CD14-positive monocyte (primary cell): Measurements from ENCODE around the gene DPP6. TPM values are rescaled to one million over a fixed set of nuclear protein-coding genes. Genes with fewer than 3 reads are reported as not detected.

ENCODE experiments used
- DNase-seq, 3 donors: peaks; one replicate each; pipeline ENCODE4 v3.0.0-alpha.2; 2011 to 2022
- H2AFZ ChIP-seq: 2 replicates; pipeline ENCODE4 v1.6.0; 2012; ENCODE audit warnings: mild to moderate bottlenecking, low read depth, low read length, inconsistent platforms; ENCODE audit not compliant: insufficient read depth, poor library complexity, severe bottlenecking
- H3K27ac ChIP-seq, 2 donors: 1 replicate in 1 of 2; 2 replicates in 1 of 2; pipeline ENCODE4 v1.5.1; 2012 to 2013; ENCODE audit warnings: low read length in 2 of 2, control low read depth in 1 of 2, inconsistent platforms in 1 of 2, low read depth in 1 of 2, mild to moderate bottlenecking in 1 of 2
- H3K27me3 ChIP-seq, 2 donors: one replicate each; pipeline versions ENCODE4 v1.6.0 to v1.6.1; 2011 to 2013; ENCODE audit warnings: low read length in 2 of 2; ENCODE audit not compliant: control insufficient read depth in 2 of 2, insufficient read depth in 2 of 2
- H3K36me3 ChIP-seq, 2 donors: replicated peaks in 1 of 2; 1 replicate in 1 of 2; 2 replicates in 1 of 2; pipeline versions ENCODE4 v1.5.1 to v1.6.1; 2012 to 2013; ENCODE audit warnings: low read length in 2 of 2, control low read depth in 1 of 2, inconsistent platforms in 1 of 2, mild to moderate bottlenecking in 1 of 2; ENCODE audit not compliant: insufficient read depth in 2 of 2, control insufficient read depth in 1 of 2
- H3K4me1 ChIP-seq, 2 donors: 1 replicate in 1 of 2; 2 replicates in 1 of 2; pipeline versions ENCODE4 v1.5.1 to v1.6.1; 2012 to 2013; ENCODE audit warnings: low read length in 2 of 2, control low read depth in 1 of 2, inconsistent platforms in 1 of 2, mild to moderate bottlenecking in 1 of 2, moderate library complexity in 1 of 2; ENCODE audit not compliant: insufficient read depth in 2 of 2, control insufficient read depth in 1 of 2
- H3K4me2 ChIP-seq: replicated peaks from 2 replicates; pipeline ENCODE3; 2012; ENCODE audit warnings: low read length, moderate library complexity, mild to moderate bottlenecking; ENCODE audit not compliant: poor library complexity, severe bottlenecking; ENCODE audit errors: extremely low read depth
- H3K4me3 ChIP-seq, 3 experiments: fragments of 200-600 bp in 1 of 3; sonication (generic) in 1 of 3; replicated peaks in 1 of 3; 1 replicate in 2 of 3; 2 replicates in 1 of 3; pipeline ENCODE4 v1.5.1; 2011 to 2013; ENCODE audit warnings: low read length in 3 of 3, mild to moderate bottlenecking in 3 of 3, control low read depth in 2 of 3, low read depth in 2 of 3, inconsistent platforms in 1 of 3, moderate library complexity in 1 of 3
- H3K79me2 ChIP-seq: 2 replicates; pipeline ENCODE4 v1.6.0; 2012; ENCODE audit warnings: mild to moderate bottlenecking, control low read depth, inconsistent platforms, low read length, moderate library complexity; ENCODE audit not compliant: insufficient read depth
- H3K9ac ChIP-seq: 2 replicates; pipeline ENCODE4 v1.6.0; 2017; ENCODE audit warnings: low read length, mild to moderate bottlenecking; ENCODE audit not compliant: insufficient read depth, poor library complexity, severe bottlenecking
- H3K9me3 ChIP-seq, 2 donors: replicated peaks in 1 of 2; 1 replicate in 1 of 2; 2 replicates in 1 of 2; pipeline versions ENCODE4 v1.5.1 to v1.6.1; 2012 to 2013; ENCODE audit warnings: low read length in 2 of 2, control low read depth in 1 of 2; ENCODE audit not compliant: control insufficient read depth in 1 of 2, insufficient read depth in 1 of 2
- H4K20me1 ChIP-seq: 2 replicates; pipeline ENCODE4 v1.6.0; 2012; ENCODE audit warnings: mild to moderate bottlenecking, low read length, control low read depth, moderate library complexity; ENCODE audit not compliant: insufficient read depth
- H3K27ac Mint-ChIP-seq, 7 donors: one replicate each; pipeline ENCODE4 v1.8.0; 2020; ENCODE audit warnings: mild to moderate bottlenecking in 7 of 7, mixed read lengths in 7 of 7, moderate library complexity in 6 of 7, inconsistent platforms in 2 of 7
- H3K27me3 Mint-ChIP-seq, 3 donors: one replicate each; pipeline ENCODE4 v1.8.0; 2021 to 2022; ENCODE audit warnings: low read depth in 3 of 3, mild to moderate bottlenecking in 3 of 3, mixed read lengths in 3 of 3, moderate library complexity in 3 of 3, inconsistent platforms in 1 of 3
- H3K36me3 Mint-ChIP-seq, 2 donors: one replicate each; pipeline ENCODE4 v1.8.0; 2020; ENCODE audit warnings: mixed read lengths in 2 of 2, inconsistent platforms in 1 of 2, mild to moderate bottlenecking in 1 of 2
- H3K4me1 Mint-ChIP-seq: one replicate; pipeline ENCODE4 v1.8.0; 2020; ENCODE audit warnings: mild to moderate bottlenecking, mixed read lengths
- H3K4me3 Mint-ChIP-seq, 2 donors: one replicate each; pipeline ENCODE4 v1.8.0; 2020; ENCODE audit warnings: mild to moderate bottlenecking in 2 of 2, mixed read lengths in 2 of 2, moderate library complexity in 1 of 2
- H3K9me3 Mint-ChIP-seq, 7 donors: one replicate each; pipeline ENCODE4 v1.8.0; 2020 to 2022; ENCODE audit warnings: mixed read lengths in 7 of 7, mild to moderate bottlenecking in 6 of 7, moderate library complexity in 6 of 7, inconsistent platforms in 2 of 7
- CTCF ChIP-seq: fragments of 200-600 bp; IDR thresholded peaks from one replicate; pipeline ENCODE4 v1.8.0; 2022; ENCODE audit warnings: antibody characterized with exemption, mild to moderate bottlenecking
- WGBS: methylation state at CpG from one replicate; pipeline ENCODE4 v1.1.5; 2013; ENCODE audit warnings: missing lambda C conversion rate; ENCODE audit not compliant: insufficient coverage; 5-methylcytosine and 5-hydroxymethylcytosine counted together
- intact Hi-C, 2 donors: fragments of 100-400 bp; cut with micrococcal nuclease; formaldehyde crosslinking; loops; one replicate each; pipeline versions ENCODE4 v1.15.0 to v1.15.1; 2023
- polyA plus RNA-seq, 3 donors: library from polyadenylated mRNA; depleted of rRNA in 1 of 3; unstranded in 2 of 3; stranded (reverse) in 1 of 3; fragments of 300-500 nt in 2 of 3; fragments of >200 nt in 1 of 3; fragmentation: Illumina TruSeq in 2 of 3; gene quantifications; 1 replicate in 2 of 3; 2 replicates in 1 of 3; pipeline ENCODE4 v1.2.3, GENCODE V29; 2012 to 2021

The DPP6 gene
- polyA plus RNA-seq, 3 donors: not detected

- H3K4me1 ChIP-seq: no peaks in the 10 kb centered on the region
- H3K27ac ChIP-seq: no peak overlapping the region
- no peak for DNase-seq
- no peaks in the 10 kb centered on the region for H3K79me2 ChIP-seq
- H3K9ac ChIP-seq: no peak overlapping the region
- H3K4me1 Mint-ChIP-seq: no peaks in the 10 kb centered on the region
- H3K4me2 ChIP-seq: no peak overlapping the region
- no peak overlapping the region for H3K27ac Mint-ChIP-seq
- peaks cover 8 to 23% of the 10 kb centered on the region in 2 donors for H3K9me3 ChIP-seq
- H3K27me3 ChIP-seq: no peaks in the 10 kb centered on the region
- H3K36me3 Mint-ChIP-seq: no peaks in the 10 kb centered on the region
- TF ChIP-seq CTCF: no peak
- intact Hi-C loops: no loop called here
- H3K9me3 Mint-ChIP-seq: peaks cover 6 to 24% (median 10%) of the 10 kb centered on the region in 7 donors
- H3K4me3 ChIP-seq: no peak overlapping the region
- WGBS: 80% methylated on average over 7 of the region's 12 CpGs
- peaks cover 0 to 4% (median 2%) of the 10 kb centered on the region in 3 donors for H3K27me3 Mint-ChIP-seq
- no peak overlapping the region for H2AFZ ChIP-seq
- H3K4me3 Mint-ChIP-seq: no peak overlapping the region
- H3K36me3 ChIP-seq: no peaks in the 10 kb centered on the region
- no peaks in the 10 kb centered on the region for H4K20me1 ChIP-seq
Observed at GRCh38 chr7:154855366-154855765, 803.2 kb downstream of the DPP6 start.

GRCh38 chr7:154856733-154857132 is 804.5 kb downstream of the DPP6 start:
- Histone ChIP-seq H3K27ac (no peak overlapping the region), H3K36me3 (no peaks in the 10 kb centered on the region), H3K4me3 (no peak overlapping the region), H3K79me2 (no peaks in the 10 kb centered on the region), H3K4me1 (no peaks in the 10 kb centered on the region), H3K27me3 (no peaks in the 10 kb centered on the region), H2AFZ (no peak overlapping the region), H3K4me2 (no peak overlapping the region), H3K9me3 (peaks cover 8 to 21% of the 10 kb centered on the region in 2 donors), H3K9ac (no peak overlapping the region), H4K20me1 (no peaks in the 10 kb centered on the region)
- H3K4me1 Mint-ChIP-seq: no peaks in the 10 kb centered on the region
- intact Hi-C loops: no loop called here
- no peak overlapping the region for H3K4me3 Mint-ChIP-seq
- no peaks in the 10 kb centered on the region for H3K36me3 Mint-ChIP-seq
- 83% methylated on average over 5 of the region's 9 CpGs for WGBS
- H3K9me3 Mint-ChIP-seq: peaks cover 6 to 22% (median 10%) of the 10 kb centered on the region in 7 donors
- peaks cover under 1 to 4% (median 2%) of the 10 kb centered on the region in 3 donors for H3K27me3 Mint-ChIP-seq
- no peak for DNase-seq
- no peak overlapping the region for H3K27ac Mint-ChIP-seq
- TF ChIP-seq CTCF: no peak
